IMR-90 (cell line): ENCODE data around the gene NXPH4. TPM values are rescaled to one million over a fixed set of nuclear protein-coding genes. Genes with fewer than 3 reads are reported as not detected.
A peak's percentile ranks its signal among the peaks of the same experiment; 100 is the strongest.

Experiments used
- ATAC-seq: fragments of 200-7000 bp; cut with Tn5 transposase; 2 replicates; pipeline ENCODE4 v1.9.1; 2020; ENCODE audit warnings: low read depth, mild to moderate bottlenecking, moderate library complexity
- BruUV-seq: library from RNA; stranded (reverse); fragments of 400-500 nt; replicated peaks from 2 replicates; lab custom pipeline; 2021; lab: Mats Ljungman, UMichigan
- CTCF ChIA-PET: fragments of 300-600 bp; formaldehyde crosslinking; extraction: SDS; loops from one replicate; lab custom pipeline; 2021; ENCODE audit warnings: antibody characterized with exemption; lab: Yijun Ruan, JAX
- POLR2A ChIA-PET: fragments of 300-600 bp; sonication (Branson Sonifier 250); formaldehyde crosslinking; loops from one replicate; lab custom pipeline; 2022; ENCODE audit warnings: antibody characterized with exemption; ENCODE audit not compliant: unreplicated experiment; lab: Charles Lee
- DNase-seq: peaks from one replicate; pipeline ENCODE4 v3.0.0; 2013
- H2AFZ ChIP-seq: replicated peaks from 2 replicates; pipeline ENCODE3; 2013; ENCODE audit warnings: low read length, mild to moderate bottlenecking; ENCODE audit not compliant: poor library complexity
- H2AK5ac ChIP-seq: 2 replicates; pipeline ENCODE4 v1.6.1; 2013; ENCODE audit warnings: low read depth, low read length, inconsistent platforms
- H2AK9ac ChIP-seq: replicated peaks from 2 replicates; pipeline ENCODE3; 2013; ENCODE audit warnings: mild to moderate bottlenecking, low read depth, low read length, moderate library complexity; ENCODE audit not compliant: poor library complexity
- H2BK120ac ChIP-seq: 2 replicates; pipeline ENCODE4 v1.6.1; 2013; ENCODE audit warnings: low read depth, low read length, inconsistent platforms
- H2BK15ac ChIP-seq: 3 replicates; pipeline ENCODE4 v1.6.1; 2013; ENCODE audit warnings: low read depth, low read length, inconsistent platforms
- H2BK20ac ChIP-seq: 2 replicates; pipeline ENCODE4 v1.6.1; 2013; ENCODE audit warnings: low read depth, mild to moderate bottlenecking, inconsistent platforms, low read length, moderate library complexity
- H2BK5ac ChIP-seq: 2 replicates; pipeline ENCODE4 v1.6.1; 2013; ENCODE audit warnings: mild to moderate bottlenecking, low read depth, low read length, inconsistent platforms; ENCODE audit not compliant: poor library complexity, severe bottlenecking
- H3K14ac ChIP-seq: replicated peaks from 2 replicates; pipeline ENCODE4 v1.6.1; 2013; ENCODE audit warnings: low read depth, low read length, inconsistent platforms
- H3K18ac ChIP-seq: 2 replicates; pipeline ENCODE4 v1.6.1; 2013; ENCODE audit warnings: low read depth, low read length, control low read depth
- H3K23ac ChIP-seq: 2 replicates; pipeline ENCODE4 v1.6.1; 2013; ENCODE audit warnings: low read depth, low read length, inconsistent platforms
- H3K27ac ChIP-seq: 2 replicates; pipeline ENCODE4 v1.5.1; 2013; ENCODE audit warnings: mild to moderate bottlenecking, control low read depth, low read length; ENCODE audit not compliant: insufficient read depth
- H3K27me3 ChIP-seq: 2 replicates; pipeline ENCODE4 v1.6.1; 2013; ENCODE audit warnings: low read length; ENCODE audit not compliant: control insufficient read depth, insufficient read depth
- H3K36me3 ChIP-seq: 2 replicates; pipeline ENCODE4 v1.6.1; 2013; ENCODE audit warnings: low read length, mixed read lengths; ENCODE audit not compliant: control insufficient read depth, insufficient read depth
- H3K4ac ChIP-seq: 2 replicates; pipeline ENCODE4 v1.6.1; 2013; ENCODE audit warnings: low read depth, low read length, inconsistent platforms
- H3K4me1 ChIP-seq: 2 replicates; pipeline ENCODE4 v1.6.1; 2013; ENCODE audit warnings: low read length, mixed read lengths; ENCODE audit not compliant: control insufficient read depth, insufficient read depth
- H3K4me2 ChIP-seq: 2 replicates; pipeline ENCODE4 v1.6.1; 2013; ENCODE audit warnings: low read depth, mild to moderate bottlenecking, control low read depth, low read length, moderate library complexity
- H3K4me3 ChIP-seq: 2 replicates; pipeline ENCODE4 v1.5.1; 2013; ENCODE audit warnings: low read depth, mild to moderate bottlenecking, control low read depth, low read length, moderate library complexity; ENCODE audit not compliant: insufficient read depth
- H3K56ac ChIP-seq: 2 replicates; pipeline ENCODE4 v1.6.1; 2013; ENCODE audit warnings: low read length, inconsistent platforms; ENCODE audit not compliant: insufficient read depth; ENCODE audit errors: extremely low read depth
- H3K79me1 ChIP-seq, 2 experiments: 2 replicates each; pipeline ENCODE4 v1.6.1; 2013; ENCODE audit warnings: low read length in 2 of 2, inconsistent platforms in 1 of 2, low read depth in 1 of 2
- H3K9ac ChIP-seq: 2 replicates; pipeline ENCODE4 v1.6.1; 2013; ENCODE audit warnings: low read depth, low read length, control low read depth
- H3K9me1 ChIP-seq: 2 replicates; pipeline ENCODE4 v1.6.1; 2013; ENCODE audit warnings: low read length, inconsistent platforms; ENCODE audit not compliant: insufficient read depth
- H3K9me3 ChIP-seq: 2 replicates; pipeline ENCODE4 v1.6.1; 2013; ENCODE audit warnings: low read length; ENCODE audit not compliant: control insufficient read depth, insufficient read depth
- H4K20me1 ChIP-seq: 2 replicates; pipeline ENCODE4 v1.6.1; 2013; ENCODE audit warnings: low read length, inconsistent platforms; ENCODE audit not compliant: insufficient read depth
- H4K5ac ChIP-seq: 2 replicates; pipeline ENCODE4 v1.6.1; 2013; ENCODE audit warnings: mild to moderate bottlenecking, low read depth, low read length, control low read depth
- H4K8ac ChIP-seq, 2 experiments: 2 replicates each; pipeline ENCODE4 v1.6.1; 2013; ENCODE audit warnings: low read depth in 2 of 2, low read length in 2 of 2, control low read depth in 1 of 2, inconsistent platforms in 1 of 2
- H4K91ac ChIP-seq: 2 replicates; pipeline ENCODE4 v1.6.1; 2013; ENCODE audit warnings: low read depth, low read length, inconsistent platforms; ENCODE audit not compliant: insufficient read depth
- FOS ChIP-seq: fragments of 150-350 bp; IDR thresholded peaks from 2 replicates; pipeline ENCODE4 v1.6.1; 2016; ENCODE audit warnings: low read depth, low read length
- MAFK ChIP-seq: IDR thresholded peaks from 2 replicates; pipeline ENCODE4 v1.6.1; 2012; ENCODE audit warnings: low read depth, low read length, improper control_type of control experiment
- MXI1 ChIP-seq: IDR thresholded peaks from 2 replicates; pipeline ENCODE4 v1.6.1; 2012; ENCODE audit warnings: low read depth, mild to moderate bottlenecking, low read length, moderate library complexity, borderline replicate concordance
- NFE2L2 ChIP-seq: fragments of 150-350 bp; IDR thresholded peaks from 2 replicates; pipeline ENCODE4 v1.6.1; 2016; ENCODE audit warnings: low read depth, mild to moderate bottlenecking, low read length
- POLR2A ChIP-seq: IDR thresholded peaks from 2 replicates; pipeline ENCODE4 v1.6.1; 2012; ENCODE audit warnings: mild to moderate bottlenecking, low read depth, low read length
- RAD21 ChIP-seq: IDR thresholded peaks from 2 replicates; pipeline ENCODE4 v1.6.1; 2012; ENCODE audit warnings: low read length, improper control_type of control experiment
- RCOR1 ChIP-seq: IDR thresholded peaks from 2 replicates; pipeline ENCODE4 v1.6.1; 2012; ENCODE audit warnings: mild to moderate bottlenecking, low read length, improper control_type of control experiment; ENCODE audit not compliant: insufficient replicate concordance
- WGBS, 2 experiments: methylation state at CpG; one replicate each; pipeline versions ENCODE4 v1.1.5 to v1.1.7; 2013; ENCODE audit warnings: missing lambda C conversion rate in 2 of 2; ENCODE audit not compliant: insufficient read length in 1 of 2; ENCODE audit errors: extremely low coverage in 2 of 2; 5-methylcytosine and 5-hydroxymethylcytosine counted together
- dilution Hi-C: fragments of 300-500 bp; cut with HindIII; formaldehyde crosslinking; loops from one replicate; pipeline ENCODE4 v1.14.3; 2018; ENCODE audit warnings: low sequenced_read_pairs; ENCODE audit not compliant: unreplicated experiment
- in situ Hi-C: fragments of 300-500 bp; cut with MboI; formaldehyde crosslinking; loops from 3 replicates; pipeline ENCODE4 v1.14.3; 2019; ENCODE audit warnings: low sequenced_read_pairs, inconsistent platforms, mixed read lengths
- intact Hi-C: fragments of 100-400 bp; cut with micrococcal nuclease; formaldehyde crosslinking; loops from 2 replicates; pipeline ENCODE4 v1.10.0; 2022
- polyA plus RNA-seq, 3 experiments: library from polyadenylated mRNA; depleted of rRNA; stranded (reverse); fragments of >200 nt; gene quantifications; 2 replicates each; pipeline ENCODE4 v1.2.3, GENCODE V29; 2012; ENCODE audit warnings: low replicate concordance in 1 of 3
- total RNA-seq: library from RNA; depleted of rRNA; stranded (reverse); fragments of >200 nt; gene quantifications from 2 replicates; pipeline ENCODE4 v1.2.3, GENCODE V29; 2012
- TF ChIP-seq, protein P1 (sequence below): fragments of 150-350 bp; IDR thresholded peaks from 2 replicates; pipeline ENCODE4 v1.6.1; 2016; ENCODE audit warnings: low read depth, mild to moderate bottlenecking, low read length, moderate library complexity, borderline replicate concordance
- TF ChIP-seq, protein P2 (sequence below): fragments of 150-350 bp; IDR thresholded peaks from 2 replicates; pipeline ENCODE4 v1.6.1; 2017; ENCODE audit warnings: mild to moderate bottlenecking, antibody characterized with exemption, low read length, low read depth

NXPH4 gene
- total and polyA plus RNA-seq, 2 of the 4 experiments (the other 2 are of a cell fraction) = 0.36 to 3.8 TPM

DNA sequence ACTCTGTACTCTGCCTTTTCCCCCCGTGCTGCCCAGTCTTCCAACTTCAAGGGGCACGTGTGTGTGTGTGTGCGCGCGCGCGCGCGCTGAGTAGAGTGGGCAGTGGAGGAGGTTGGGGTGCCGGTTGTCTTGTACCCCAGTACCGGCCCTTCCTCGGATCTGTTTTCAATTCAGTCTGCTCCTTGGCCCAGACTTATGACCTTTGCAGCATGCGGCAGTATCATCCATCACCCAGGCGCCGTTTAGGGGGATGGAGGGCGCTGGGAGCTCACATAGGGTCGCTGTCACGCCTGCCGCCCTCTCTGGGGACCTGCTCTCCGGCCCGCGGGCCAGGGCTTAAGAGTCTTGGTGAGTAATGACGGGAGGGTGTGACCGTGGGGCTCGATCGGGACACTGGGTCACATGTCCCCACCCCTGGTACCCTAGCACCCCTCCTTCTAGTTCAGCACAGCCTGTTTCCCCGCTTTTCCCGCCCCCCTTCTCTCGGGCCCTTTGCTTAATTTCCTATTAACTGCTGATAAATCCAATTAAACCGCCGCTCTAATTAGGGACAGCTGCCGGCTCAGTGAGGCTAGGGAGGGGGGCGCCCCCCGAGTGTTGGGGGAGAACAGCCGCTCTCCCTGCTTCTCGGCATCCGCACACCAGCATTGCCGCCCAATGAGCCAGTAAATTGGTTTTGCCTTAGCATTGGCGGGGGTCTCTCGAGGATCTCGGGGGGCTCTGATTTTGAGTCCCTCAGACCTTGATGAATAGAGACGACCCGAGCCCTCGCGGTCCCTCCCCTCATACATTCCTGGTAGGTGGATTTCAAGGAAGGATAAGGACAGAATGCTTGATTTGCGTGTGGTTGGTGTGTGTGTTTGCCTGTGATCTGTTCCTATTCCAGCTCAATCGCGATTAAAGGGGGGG lies 25.1 kb downstream of the NXPH4 start:
- intact Hi-C loops = loop anchor here (5.0 kb wide), 1 partner anchor 129 kb away; the partner anchor contains the start of gene STAT6
- CTCF ChIA-PET = interaction anchor here (1.1 to 5.8 kb wide), 5 partner anchors 12 to 217 kb away, joined by 3 to 47 read pairs (median 6); partner anchors contain the start of gene SHMT2

More for the DNA sequence above, 25.1 kb downstream of the NXPH4 start:
- H4K20me1 ChIP-seq = peaks cover 42% of the 10 kb centered on the region; the same call in 1 of the 2 replicates
- no peak overlapping the region for H3K14ac ChIP-seq
- peaks cover 7% of the 10 kb centered on the region; the same call in 1 of the 2 replicates for H3K9me1 ChIP-seq
- no TSS peak for BruUV-seq
- H2AK9ac ChIP-seq = peak overlapping the region; percentile 34
- H3K56ac ChIP-seq = no peak overlapping the region
- no peak for ATAC-seq
- dilution Hi-C loops (no loop called here), in situ Hi-C loops (no loop called here)
- H3K9me3 ChIP-seq = no peaks in the 10 kb centered on the region
- no peak overlapping the region for H3K4me3 ChIP-seq
- H3K4me1 ChIP-seq = peaks cover 17% of the 10 kb centered on the region
- H4K8ac ChIP-seq = no peak overlapping the region
- 0 out of 2 replicates have a peak overlapping the region, but pooled peaks have one; percentile 75 for H3K23ac ChIP-seq
- peak overlapping the region; percentile 92; the same call in 1 of the 2 replicates for H3K4me2 ChIP-seq
- peaks cover 0 to 10% of the 10 kb centered on the region in 2 experiments; a peak in 1 of 4 replicates for H3K79me1 ChIP-seq
- H3K27ac ChIP-seq = no peak overlapping the region
- no peaks in the 10 kb centered on the region for H3K36me3 ChIP-seq
- no peak overlapping the region for H2BK120ac ChIP-seq
- H2BK5ac ChIP-seq = no peak overlapping the region
- H2AFZ ChIP-seq = peak overlapping the region; percentile 92
- no peak overlapping the region for H3K9ac ChIP-seq
- no peak for DNase-seq
- peaks cover 6% of the 10 kb centered on the region; the same call in 1 of the 2 replicates for H3K27me3 ChIP-seq
- no peak overlapping the region for H2BK15ac ChIP-seq
- TF ChIP-seq POLR2A (no peak), MAFK (no peak), RCOR1 (no peak), RAD21 (no peak), MXI1 (no peak), NFE2L2 (no peak), FOS (no peak)
- TF ChIP-seq, protein P1, sequence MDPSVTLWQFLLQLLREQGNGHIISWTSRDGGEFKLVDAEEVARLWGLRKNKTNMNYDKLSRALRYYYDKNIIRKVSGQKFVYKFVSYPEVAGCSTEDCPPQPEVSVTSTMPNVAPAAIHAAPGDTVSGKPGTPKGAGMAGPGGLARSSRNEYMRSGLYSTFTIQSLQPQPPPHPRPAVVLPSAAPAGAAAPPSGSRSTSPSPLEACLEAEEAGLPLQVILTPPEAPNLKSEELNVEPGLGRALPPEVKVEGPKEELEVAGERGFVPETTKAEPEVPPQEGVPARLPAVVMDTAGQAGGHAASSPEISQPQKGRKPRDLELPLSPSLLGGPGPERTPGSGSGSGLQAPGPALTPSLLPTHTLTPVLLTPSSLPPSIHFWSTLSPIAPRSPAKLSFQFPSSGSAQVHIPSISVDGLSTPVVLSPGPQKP = no peak
- TF ChIP-seq, protein P2, sequence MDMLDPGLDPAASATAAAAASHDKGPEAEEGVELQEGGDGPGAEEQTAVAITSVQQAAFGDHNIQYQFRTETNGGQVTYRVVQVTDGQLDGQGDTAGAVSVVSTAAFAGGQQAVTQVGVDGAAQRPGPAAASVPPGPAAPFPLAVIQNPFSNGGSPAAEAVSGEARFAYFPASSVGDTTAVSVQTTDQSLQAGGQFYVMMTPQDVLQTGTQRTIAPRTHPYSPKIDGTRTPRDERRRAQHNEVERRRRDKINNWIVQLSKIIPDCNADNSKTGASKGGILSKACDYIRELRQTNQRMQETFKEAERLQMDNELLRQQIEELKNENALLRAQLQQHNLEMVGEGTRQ = no peak
- POLR2A ChIA-PET = no interaction called here
- no peak overlapping the region for H4K91ac ChIP-seq
- H2AK5ac ChIP-seq = no peak overlapping the region
- no peak overlapping the region for H3K18ac ChIP-seq
- H2BK20ac ChIP-seq = no peak overlapping the region
- WGBS, 2 experiments = 25% methylated on average over 8 of the region's 48 CpGs; no CpG with 5 or more reads in 1 of the 2 experiments
- no peak overlapping the region for H4K5ac ChIP-seq
- H3K4ac ChIP-seq = no peak overlapping the region
